ENCODE data around the gene RABGAP1. TPM values are rescaled to one million over a fixed set of nuclear protein-coding genes. Genes with fewer than 3 reads are reported as not detected.

RABGAP1 gene
- total RNA-seq, 1 donor from 2014 or later, result 44.7 TPM

- H3K27ac ChIP-seq (ENCODE audit: low read depth, low read length), result no peak overlapping the region
- peaks cover 9% of the 10 kb centered on the region for H3K36me3 ChIP-seq (ENCODE audit: insufficient read depth, low read length)
- H4K20me1 ChIP-seq (ENCODE audit: insufficient read depth, low read length), result no peaks in the 10 kb centered on the region
- Mint-ChIP-seq H3K9me3 (ENCODE audit: unreplicated experiment) (no peaks in the 10 kb centered on the region), H3K4me1 (ENCODE audit: low read depth, unreplicated experiment) (peaks cover 20% of the 10 kb centered on the region), H3K27me3 (ENCODE audit: low read depth, unreplicated experiment) (no peaks in the 10 kb centered on the region), H3K4me3 (ENCODE audit: unreplicated experiment) (no peak overlapping the region), H3K36me3 (ENCODE audit: low read depth, unreplicated experiment) (no peaks in the 10 kb centered on the region), H3K27ac (ENCODE audit: unreplicated experiment) (no peak overlapping the region)
- H3K9me3 ChIP-seq (ENCODE audit: insufficient read depth, low read depth, low read length), result no peaks in the 10 kb centered on the region
- no peak overlapping the region for H2AFZ ChIP-seq (ENCODE audit: low read depth, low read length)
- H3K79me2 ChIP-seq (ENCODE audit: insufficient read depth, low read length), result no peaks in the 10 kb centered on the region
- H3K4me3 ChIP-seq (ENCODE audit: insufficient read depth, low read depth, low read length), result no peak overlapping the region
- H3K4me2 ChIP-seq (ENCODE audit: low read length), result no peak overlapping the region
- FAIRE-seq (no peak), DNase-seq (ENCODE audit: low read depth) (no peak)
- no peak overlapping the region for H3K9ac ChIP-seq (ENCODE audit: low read length)
- no peaks in the 10 kb centered on the region for H3K27me3 ChIP-seq (ENCODE audit: insufficient read depth, low read length)
- TF ChIP-seq CTCF (IDR thresholded peaks at IDR 0.05; ENCODE audit: insufficient read depth, low read depth, low read length), result no peak
- TF ChIP-seq EZH2 (IDR thresholded peaks at IDR 0.05; ENCODE audit: insufficient read depth, low read length), result no peak
- peaks cover 16% of the 10 kb centered on the region for H3K4me1 ChIP-seq (ENCODE audit: insufficient read depth, low read length)
Measured at GRCh38 chr9:123005964-123006363, 65.1 kb downstream of the RABGAP1 start.

GRCh38 chr9:123007269-123007668 lies 66.4 kb downstream of the RABGAP1 start:
- Histone ChIP-seq H4K20me1 (ENCODE audit: insufficient read depth, low read length) (no peaks in the 10 kb centered on the region), H3K4me1 (ENCODE audit: insufficient read depth, low read length) (peaks cover 16% of the 10 kb centered on the region), H2AFZ (ENCODE audit: low read depth, low read length) (no peak overlapping the region), H3K4me3 (ENCODE audit: insufficient read depth, low read depth, low read length) (no peak overlapping the region), H3K4me2 (ENCODE audit: low read length) (no peak overlapping the region), H3K27me3 (ENCODE audit: insufficient read depth, low read length) (no peaks in the 10 kb centered on the region), H3K9ac (ENCODE audit: low read length) (no peak overlapping the region), H3K9me3 (ENCODE audit: insufficient read depth, low read depth, low read length) (no peaks in the 10 kb centered on the region), H3K79me2 (ENCODE audit: insufficient read depth, low read length) (no peaks in the 10 kb centered on the region), H3K36me3 (ENCODE audit: insufficient read depth, low read length) (peaks cover 12% of the 10 kb centered on the region), H3K27ac (ENCODE audit: low read depth, low read length) (no peak overlapping the region)
- Mint-ChIP-seq H3K27me3 (ENCODE audit: low read depth, unreplicated experiment) (no peaks in the 10 kb centered on the region), H3K9me3 (ENCODE audit: unreplicated experiment) (no peaks in the 10 kb centered on the region), H3K36me3 (ENCODE audit: low read depth, unreplicated experiment) (peaks cover 7% of the 10 kb centered on the region), H3K4me1 (ENCODE audit: low read depth, unreplicated experiment) (peaks cover 20% of the 10 kb centered on the region), H3K4me3 (ENCODE audit: unreplicated experiment) (no peak overlapping the region), H3K27ac (ENCODE audit: unreplicated experiment) (no peak overlapping the region)
- no peak for TF ChIP-seq EZH2 (IDR thresholded peaks at IDR 0.05; ENCODE audit: insufficient read depth, low read length)
- no peak for TF ChIP-seq CTCF (IDR thresholded peaks at IDR 0.05; ENCODE audit: insufficient read depth, low read depth, low read length)
- no peak for DNase-seq (ENCODE audit: low read depth)
- FAIRE-seq, result no peak

GRCh38 chr9:123008909-123009308 lies 68.1 kb downstream of the RABGAP1 start:
- H3K36me3 ChIP-seq (ENCODE audit: insufficient read depth, low read length), result peaks cover 14% of the 10 kb centered on the region
- Mint-ChIP-seq H3K9me3 (ENCODE audit: unreplicated experiment) (peaks cover 3% of the 10 kb centered on the region), H3K4me3 (ENCODE audit: unreplicated experiment) (no peak overlapping the region), H3K27ac (ENCODE audit: unreplicated experiment) (no peak overlapping the region), H3K4me1 (ENCODE audit: low read depth, unreplicated experiment) (peaks cover 10% of the 10 kb centered on the region), H3K27me3 (ENCODE audit: low read depth, unreplicated experiment) (no peaks in the 10 kb centered on the region), H3K36me3 (ENCODE audit: low read depth, unreplicated experiment) (peaks cover 11% of the 10 kb centered on the region)
- H3K79me2 ChIP-seq (ENCODE audit: insufficient read depth, low read length), result no peaks in the 10 kb centered on the region
- peaks cover 3% of the 10 kb centered on the region for H3K4me1 ChIP-seq (ENCODE audit: insufficient read depth, low read length)
- no peak overlapping the region for H3K9ac ChIP-seq (ENCODE audit: low read length)
- H3K27ac ChIP-seq (ENCODE audit: low read depth, low read length), result no peak overlapping the region
- H3K4me2 ChIP-seq (ENCODE audit: low read length), result no peak overlapping the region
- no peak overlapping the region for H3K4me3 ChIP-seq (ENCODE audit: insufficient read depth, low read depth, low read length)
- TF ChIP-seq CTCF (IDR thresholded peaks at IDR 0.05; ENCODE audit: insufficient read depth, low read depth, low read length) (no peak), EZH2 (IDR thresholded peaks at IDR 0.05; ENCODE audit: insufficient read depth, low read length) (no peak)
- H3K9me3 ChIP-seq (ENCODE audit: insufficient read depth, low read depth, low read length), result no peaks in the 10 kb centered on the region
- H2AFZ ChIP-seq (ENCODE audit: low read depth, low read length), result no peak overlapping the region
- DNase-seq (ENCODE audit: low read depth), result no peak
- FAIRE-seq, result no peak
- no peaks in the 10 kb centered on the region for H3K27me3 ChIP-seq (ENCODE audit: insufficient read depth, low read length)
- H4K20me1 ChIP-seq (ENCODE audit: insufficient read depth, low read length), result no peaks in the 10 kb centered on the region

Data from astrocyte (in vitro differentiated cells and primary cell).